NCI-H526 (cell line): ENCODE measurements around the gene GRIK4.

Experiments
- DNase-seq, 2 experiments: peaks; one replicate each; lab custom pipeline; 2025; lab: John Stamatoyannopoulos, UW

Gene GRIK4

DNA sequence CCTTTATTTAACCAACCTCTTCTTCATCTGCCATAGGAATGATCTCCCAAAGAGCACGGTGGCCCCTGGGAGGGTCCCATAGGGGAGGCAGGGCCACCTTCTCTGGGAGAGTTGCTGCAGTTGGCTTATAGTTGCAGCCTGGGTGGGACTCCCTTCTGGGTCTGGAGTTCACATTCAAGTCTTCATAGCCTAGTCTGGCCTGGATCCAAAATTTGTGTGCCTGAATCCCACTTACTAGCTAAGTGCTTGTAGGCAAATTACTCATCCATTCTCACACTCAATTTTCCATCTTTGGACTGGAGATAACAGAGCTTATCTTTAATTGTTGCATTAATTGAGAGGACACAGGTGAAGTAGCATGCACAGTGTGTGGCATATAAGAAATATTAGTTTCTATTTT is 163.6 kb downstream of the GRIK4 start:
- DNase-seq: no peak

GRCh38 chr11:120676991-120677390 is 165.4 kb downstream of the GRIK4 start:
- DNase-seq: no peak

- DNase-seq: no peak
Observed at GRCh38 chr11:120680322-120680721, 168.8 kb downstream of the GRIK4 start.

- no peak for DNase-seq
Observed at GRCh38 chr11:120681434-120682331, 170.1 kb downstream of the GRIK4 start.

DNA sequence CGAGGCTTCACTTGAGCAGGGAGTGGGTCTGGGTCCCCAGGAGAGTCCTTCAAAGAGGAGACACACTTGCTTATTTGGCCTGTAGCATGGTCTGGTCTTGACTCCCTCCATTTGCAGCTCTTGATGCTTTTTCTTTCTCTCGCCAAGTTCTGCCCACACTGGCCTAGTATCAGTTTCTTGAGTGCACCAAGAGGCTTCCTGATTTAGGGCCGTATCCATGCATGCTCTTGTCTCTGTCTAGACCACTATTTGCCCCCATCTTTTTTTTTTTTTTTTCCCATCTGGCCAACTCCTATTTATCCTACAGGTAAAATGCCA is 170.7 kb downstream of the GRIK4 start:
- no peak for DNase-seq

- no peak for DNase-seq
Observed at GRCh38 chr11:120682866-120683265, 171.3 kb downstream of the GRIK4 start.

DNA sequence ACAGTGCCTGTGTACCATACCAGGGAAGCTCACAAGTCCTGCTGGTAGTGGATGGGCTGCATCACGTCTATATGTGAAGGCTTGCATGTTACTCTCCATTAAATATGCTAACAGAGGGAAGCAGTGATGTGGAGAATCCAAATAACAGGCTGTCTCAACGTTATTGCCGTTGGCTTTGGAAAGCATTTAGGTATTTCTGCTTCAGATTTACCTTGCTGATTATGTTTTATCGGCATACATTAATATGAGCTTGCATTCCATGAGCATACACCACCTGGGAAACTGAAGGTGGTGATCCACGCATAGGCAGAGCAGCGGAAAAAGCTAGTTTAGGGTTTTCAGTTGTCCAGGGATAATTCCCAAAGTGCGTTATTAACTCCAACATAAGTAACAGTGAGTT is 175.0 kb downstream of the GRIK4 start:
- DNase-seq: no peak

DNA sequence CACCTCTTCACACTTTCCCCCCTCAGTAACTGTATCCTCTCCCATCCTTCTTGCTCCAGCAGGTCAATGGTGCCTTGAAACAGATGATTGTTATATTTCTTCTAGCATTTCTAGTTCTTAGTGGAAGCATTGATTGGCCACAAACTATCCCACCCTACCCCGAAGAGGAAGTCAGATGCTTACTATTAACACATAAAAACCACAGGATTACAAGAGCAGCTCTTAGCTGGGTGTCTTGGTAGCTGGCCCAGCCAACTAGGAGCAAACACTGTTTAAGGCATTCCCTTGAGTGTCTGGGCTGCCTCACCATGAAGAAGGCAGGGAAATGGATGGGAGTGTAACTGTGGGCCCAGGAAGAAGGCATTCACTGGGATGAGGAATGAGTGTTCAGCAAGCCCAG is 176.6 kb downstream of the GRIK4 start:
- DNase-seq: no peak

DNA sequence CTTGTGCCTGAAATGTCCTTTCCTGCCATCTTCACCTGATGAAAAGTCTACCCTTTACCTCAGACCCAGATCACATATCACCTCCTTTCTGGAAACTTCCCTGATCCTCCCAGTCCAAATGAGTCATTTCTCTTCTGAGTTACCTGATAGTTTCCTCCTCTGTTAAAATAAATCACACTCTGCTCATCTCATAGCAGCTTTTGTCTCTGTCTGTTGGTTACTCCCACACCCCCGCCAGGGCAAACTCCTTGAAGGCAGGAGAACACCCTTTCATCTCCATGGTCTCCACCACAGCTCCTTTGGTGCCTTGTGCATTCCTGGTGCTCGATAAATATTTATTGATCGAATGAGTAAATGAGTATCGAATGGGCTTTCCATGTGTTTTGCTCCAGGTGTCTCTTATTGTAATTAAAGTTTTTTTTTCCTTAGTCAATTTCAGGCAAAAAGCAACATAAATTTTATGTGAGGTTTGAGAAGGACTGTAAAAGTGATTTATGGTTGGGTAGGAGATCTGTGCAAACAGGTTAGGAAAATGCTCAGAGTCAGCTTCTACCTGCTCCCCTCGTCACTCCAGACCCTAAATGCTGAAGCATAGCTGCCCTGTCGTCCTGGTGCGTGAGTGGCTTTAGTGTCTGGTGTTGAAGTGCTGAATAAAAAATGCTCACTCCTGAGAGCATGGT is 178.2 kb downstream of the GRIK4 start:
- no peak for DNase-seq

DNA sequence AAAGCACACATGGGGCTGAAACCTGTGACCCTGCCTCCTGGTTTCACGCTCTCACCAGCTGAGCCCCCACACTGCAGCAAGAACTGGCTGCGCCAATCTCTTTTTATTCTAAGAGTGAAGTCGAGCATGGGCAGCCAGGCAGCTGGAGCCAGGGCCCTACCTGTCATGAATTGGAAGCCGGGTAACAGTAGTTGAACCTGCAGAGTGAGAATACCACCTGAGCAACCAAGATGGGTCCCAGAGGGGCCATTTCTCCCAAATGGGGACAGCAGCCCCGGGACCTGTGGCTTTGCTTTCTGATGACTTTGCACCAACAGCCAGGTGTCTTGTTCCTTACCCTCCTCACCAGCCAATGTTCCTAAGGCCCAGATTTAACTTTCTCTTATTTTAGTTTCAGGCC is 178.9 kb downstream of the GRIK4 start:
- DNase-seq: peak in 1 of 2 experiments; percentile 43

DNA sequence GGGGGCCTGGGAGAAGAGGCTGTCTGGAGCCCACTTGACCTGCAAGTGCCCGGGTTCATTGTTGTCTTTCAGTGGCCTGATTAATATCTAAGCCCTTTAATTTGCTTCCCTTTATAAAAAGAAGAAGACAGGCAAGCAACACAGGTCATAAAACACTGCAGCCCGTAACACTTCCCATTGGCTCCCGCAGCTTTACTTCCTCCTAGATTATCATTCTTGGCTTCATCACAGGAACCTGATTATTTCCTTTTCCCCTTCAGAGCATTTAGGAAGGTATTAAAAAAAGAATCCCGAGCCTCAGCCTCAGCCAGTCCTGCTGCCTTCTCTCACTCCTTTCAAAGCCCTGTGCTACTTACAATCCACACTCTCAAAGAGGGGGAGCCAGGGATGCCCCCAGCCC is 183.2 kb downstream of the GRIK4 start:
- no peak for DNase-seq

DNA sequence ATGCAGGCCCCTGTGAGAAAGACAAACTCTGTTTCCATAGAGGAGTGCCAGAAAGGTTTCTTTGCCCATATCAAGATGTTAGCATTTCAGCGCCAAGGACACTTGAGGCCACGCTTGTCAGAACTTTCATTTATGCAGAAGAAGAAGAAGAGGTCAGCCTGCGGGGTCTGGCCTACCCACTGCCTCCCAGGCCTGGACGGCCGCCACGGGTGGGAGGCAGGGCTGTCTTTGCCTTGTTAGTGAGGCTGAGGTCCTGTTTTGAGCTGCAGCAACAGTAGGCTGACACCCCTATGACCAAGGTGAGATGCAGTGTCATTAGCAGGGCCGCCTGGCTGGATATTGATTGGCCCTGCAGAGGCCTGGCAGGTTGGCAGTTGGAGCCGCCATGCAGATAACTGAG is 183.9 kb downstream of the GRIK4 start:
- DNase-seq: no peak

DNA sequence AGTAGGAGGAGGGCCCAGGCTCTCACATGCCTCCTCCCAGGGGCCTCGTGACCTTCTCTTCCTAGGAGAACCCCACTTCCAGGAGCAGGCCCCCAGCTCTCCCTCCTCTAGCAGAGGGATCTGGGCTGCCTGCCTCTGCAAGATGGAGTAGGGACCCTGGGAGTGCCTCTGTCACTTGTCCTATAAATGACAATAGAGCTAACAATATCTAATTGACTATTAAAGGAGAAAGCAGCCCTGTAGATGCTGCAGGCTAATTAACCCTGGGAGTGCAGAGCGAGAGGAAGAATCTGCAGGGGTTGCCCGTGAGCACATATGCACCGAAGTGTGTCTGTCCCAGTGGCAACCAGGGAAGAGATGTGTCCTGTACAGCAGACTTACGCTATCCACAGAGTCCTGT is 184.4 kb downstream of the GRIK4 start:
- DNase-seq: no peak

DNA sequence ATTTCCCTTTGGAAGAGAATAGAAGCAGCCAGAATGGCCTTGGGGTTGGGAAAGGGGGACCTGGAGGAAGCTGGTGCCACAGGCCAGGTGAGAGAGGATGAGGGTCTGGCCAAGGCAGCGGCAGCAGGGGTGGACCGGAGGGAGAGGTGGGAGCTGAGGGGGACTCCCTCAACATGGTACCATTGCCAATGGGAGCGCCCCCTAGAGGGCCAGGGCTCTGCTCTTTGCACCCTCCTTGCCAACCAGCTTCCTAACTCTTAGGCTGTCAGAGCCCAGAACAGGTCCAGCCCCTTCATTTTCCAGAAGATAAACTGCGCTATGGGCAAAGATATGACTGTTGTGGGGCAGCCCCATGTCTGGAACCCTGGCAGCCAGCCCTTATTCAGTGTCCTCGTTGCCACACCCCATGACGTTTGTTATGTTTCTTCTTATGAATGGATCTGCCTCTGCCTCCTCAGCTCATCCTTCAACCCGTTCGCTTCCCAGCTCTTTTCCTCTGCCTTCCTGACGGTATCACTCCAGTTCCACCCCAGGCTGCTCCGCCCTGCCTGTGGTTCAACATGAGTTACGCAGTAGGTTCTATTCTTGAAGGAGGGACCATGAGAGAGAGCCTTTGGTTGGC is 185.2 kb downstream of the GRIK4 start:
- DNase-seq: peak in 1 of 2 experiments; percentile 23

DNA sequence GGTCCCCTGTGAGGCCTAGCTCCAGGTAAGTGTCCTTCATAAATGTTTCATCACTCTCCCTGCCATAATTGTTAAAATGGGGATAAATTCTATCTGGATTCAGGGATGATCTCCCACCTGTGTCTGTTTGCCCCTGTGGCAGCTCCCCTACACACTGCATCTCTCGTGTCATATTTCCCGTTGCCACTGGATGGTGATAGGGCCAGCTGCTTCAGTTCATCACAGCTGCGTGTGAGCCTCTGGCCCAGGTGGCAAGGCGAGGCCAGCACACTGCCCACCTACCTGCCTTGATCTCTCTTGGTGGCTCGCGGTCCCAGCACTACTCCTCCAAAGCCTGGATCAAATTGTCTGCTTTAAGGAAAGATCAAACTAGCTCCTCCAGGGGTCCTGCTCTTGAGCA is 187.4 kb downstream of the GRIK4 start:
- peak; percentile 31 to 67 for DNase-seq

GRCh38 chr11:120702656-120703055 is 191.1 kb downstream of the GRIK4 start:
- DNase-seq: no peak

DNA sequence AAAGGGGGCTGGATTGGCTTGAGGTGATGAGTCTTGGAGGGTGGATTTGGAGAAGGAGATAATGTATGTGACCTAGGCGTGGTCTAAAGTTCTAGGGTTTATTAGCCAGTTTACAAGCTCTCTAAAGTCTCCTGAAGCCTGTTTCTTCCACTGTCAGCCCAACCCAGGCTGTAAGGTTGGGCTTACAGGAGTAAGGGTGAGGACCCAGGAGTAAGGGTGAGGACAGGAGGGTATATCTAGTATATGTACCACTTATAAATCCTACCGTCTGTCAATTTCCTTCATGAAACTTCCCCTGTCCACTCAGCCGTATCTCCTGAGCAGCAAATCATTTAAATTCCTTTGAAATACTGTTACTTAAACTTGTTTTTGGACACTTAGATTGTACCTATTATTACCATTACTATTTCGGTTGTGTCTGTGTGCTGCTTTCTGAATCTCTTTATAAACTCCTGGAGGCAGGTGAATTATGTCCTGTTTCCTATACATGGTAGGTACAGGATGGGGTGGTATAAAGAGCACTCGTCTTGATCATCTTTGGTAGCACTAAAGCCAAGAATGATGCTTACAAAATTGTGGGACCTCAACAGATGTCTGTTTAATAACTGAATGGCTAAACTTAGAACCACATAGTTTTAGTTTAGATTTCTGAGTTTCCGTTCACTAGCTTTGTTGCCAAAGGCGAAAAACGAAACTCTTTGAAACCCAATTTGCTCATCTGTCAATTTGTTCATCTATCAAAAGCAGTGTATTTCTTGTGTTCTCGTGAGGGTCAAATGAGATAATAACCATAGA is 192.0 kb downstream of the GRIK4 start:
- DNase-seq: no peak

GRCh38 chr11:120704256-120704750 is 192.8 kb downstream of the GRIK4 start:
- no peak for DNase-seq

DNA sequence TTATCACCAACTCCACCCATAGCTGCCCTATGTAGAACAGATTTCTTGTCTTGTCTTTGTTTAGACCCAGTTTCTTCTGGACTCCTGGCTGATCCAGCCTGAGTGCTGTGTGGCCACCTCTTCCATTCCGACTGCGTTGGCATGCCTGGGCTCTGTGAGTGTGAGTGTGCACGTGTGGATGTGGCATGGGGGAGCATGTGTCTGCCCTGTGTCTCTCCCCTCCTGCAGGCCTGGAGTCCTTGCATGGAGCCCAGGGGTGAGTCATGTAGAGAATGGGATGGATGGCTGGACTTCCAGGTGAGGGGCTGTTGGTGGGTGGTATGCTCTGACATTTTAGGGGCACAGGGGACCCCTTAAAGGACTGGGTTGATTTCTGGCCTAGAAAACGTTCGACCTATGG is 194.7 kb downstream of the GRIK4 start:
- DNase-seq: no peak

DNA sequence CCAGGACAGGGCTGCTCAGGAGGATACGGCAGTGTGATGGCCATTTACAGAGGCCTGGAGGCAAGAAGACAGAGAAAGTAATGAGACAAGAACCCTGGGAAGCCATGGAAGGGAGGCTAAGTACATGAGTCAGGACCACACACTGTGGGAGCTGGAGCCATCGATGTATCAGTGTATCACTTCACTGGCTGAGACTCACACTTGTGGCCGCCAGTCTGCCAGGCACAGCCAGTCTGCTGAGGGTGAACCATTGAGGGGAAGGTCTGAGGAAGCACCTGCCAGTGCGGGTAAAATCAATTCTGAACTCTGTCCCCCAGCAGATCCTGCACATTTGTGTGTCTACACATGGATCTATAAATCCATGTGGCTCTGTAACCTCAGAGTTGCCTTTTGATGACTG is 195.6 kb downstream of the GRIK4 start:
- DNase-seq: no peak

- no peak for DNase-seq
Observed at GRCh38 chr11:120707663-120708062, 196.1 kb downstream of the GRIK4 start.

- no peak for DNase-seq
Observed at GRCh38 chr11:120708511-120709183, 197.1 kb downstream of the GRIK4 start.
